HCT116 (cell line): ENCODE results near the gene PPP2CA. TPM values are rescaled to one million over a fixed set of nuclear protein-coding genes. Genes with fewer than 3 reads are reported as not detected.

ENCODE experiments used
- ATAC-seq: fragments of 200-7000 bp; cut with Tn5 transposase; 2 replicates; pipeline ENCODE4 v1.9.1; 2020; ENCODE audit warnings: mild to moderate bottlenecking, moderate library complexity
- BruUV-seq: library from RNA; stranded (reverse); fragments of 400-500 nt; replicated peaks from 2 replicates; lab custom pipeline; 2021; lab: Mats Ljungman, UMichigan
- CTCF ChIA-PET: fragments of 300-600 bp; sonication (Branson Sonifier 250); formaldehyde crosslinking; loops from one replicate; lab custom pipeline; 2021; ENCODE audit warnings: antibody characterized with exemption; lab: Charles Lee
- POLR2A ChIA-PET: fragments of 300-600, 350-600 bp; sonication (Branson Sonifier 250); formaldehyde crosslinking; loops from one replicate; lab custom pipeline; 2021; ENCODE audit warnings: antibody characterized with exemption; lab: Charles Lee
- RAD21 ChIA-PET, 2 experiments: fragments of 300-600 bp; sonication (Branson Sonifier 250); formaldehyde crosslinking; loops; one replicate each; lab custom pipeline; 2023; ENCODE audit warnings: low total read pairs in 2 of 2; ENCODE audit not compliant: uncharacterized antibody in 2 of 2, unreplicated experiment in 2 of 2, low non-redundant PET in 1 of 2; lab: Charles Lee
- DNase-seq: peaks from one replicate; pipeline ENCODE4 v3.0.0-alpha.2; 2010; ENCODE audit warnings: low read depth, low spot score
- H2AFZ ChIP-seq: fragments of 200-600 bp; shearing (Covaris generic), sonication (generic); 2 replicates; pipeline ENCODE4 v1.6.1; 2017; ENCODE audit warnings: low read depth, mixed run types, mixed read lengths, antibody characterized with exemption, low read length; ENCODE audit not compliant: poor library complexity, severe bottlenecking
- H3K27ac ChIP-seq: 2 replicates; pipeline ENCODE4 v1.5.1; 2012; ENCODE audit warnings: low read depth, low read length
- H3K27me3 ChIP-seq: fragments of 200-600 bp; sonication (generic); 2 replicates; pipeline ENCODE4 v1.6.1; 2016; ENCODE audit warnings: mixed run types, low read length, mixed read lengths; ENCODE audit not compliant: insufficient read depth
- H3K36me3 ChIP-seq, 2 experiments: fragments of 200-500 bp in 1 of 2; fragments of 200-600 bp in 1 of 2; sonication (Bioruptor generic) in 1 of 2; sonication (generic) in 1 of 2; 2 replicates each; pipeline versions ENCODE4 v1.5.1 to v1.6.1; 2014 to 2016; ENCODE audit warnings: low read length in 2 of 2, inconsistent platforms in 1 of 2, mixed read lengths in 1 of 2, mixed run types in 1 of 2; ENCODE audit not compliant: insufficient read depth in 2 of 2, control insufficient read depth in 1 of 2
- H3K4me1 ChIP-seq, 2 experiments: fragments of 200-600 bp in 1 of 2; sonication (generic) in 1 of 2; 2 replicates each; pipeline versions ENCODE4 v1.5.1 to v1.6.1; 2012 to 2017; ENCODE audit warnings: low read length in 2 of 2, inconsistent platforms in 1 of 2, mild to moderate bottlenecking in 1 of 2, mixed read lengths in 1 of 2, mixed run types in 1 of 2, moderate library complexity in 1 of 2; ENCODE audit not compliant: insufficient read depth in 2 of 2, control insufficient read depth in 1 of 2
- H3K4me2 ChIP-seq: fragments of 200-600 bp; sonication (generic); 2 replicates; pipeline ENCODE4 v1.6.1; 2017; ENCODE audit warnings: mixed run types, low read length, mixed read lengths
- H3K4me3 ChIP-seq, 2 experiments: fragments of 200-600 bp in 1 of 2; sonication (generic) in 1 of 2; replicated peaks in 1 of 2; 2 replicates each; pipeline ENCODE4 v1.5.1; 2011 to 2016; ENCODE audit warnings: low read length in 2 of 2, control low read depth in 1 of 2, low read depth in 1 of 2, mild to moderate bottlenecking in 1 of 2, mixed read lengths in 1 of 2, mixed run types in 1 of 2
- H3K79me2 ChIP-seq: fragments of 200-600 bp; sonication (generic); 2 replicates; pipeline ENCODE4 v1.6.1; 2017; ENCODE audit warnings: mild to moderate bottlenecking, mixed run types, low read length, moderate library complexity, mixed read lengths; ENCODE audit not compliant: insufficient read depth
- H3K9ac ChIP-seq: fragments of 200-600 bp; sonication (generic); 2 replicates; pipeline ENCODE4 v1.6.1; 2016; ENCODE audit warnings: low read length, mixed read lengths
- H3K9me2 ChIP-seq: fragments of 200-600 bp; sonication (generic), shearing (Covaris generic); 2 replicates; pipeline ENCODE4 v1.6.1; 2017; ENCODE audit warnings: mixed run types, mild to moderate bottlenecking, moderate library complexity; ENCODE audit not compliant: insufficient read depth
- H3K9me3 ChIP-seq, 2 experiments: fragments of 200-500 bp in 1 of 2; fragments of 200-600 bp in 1 of 2; sonication (Bioruptor generic) in 1 of 2; sonication (generic) in 1 of 2; 2 replicates each; pipeline ENCODE4 v1.6.1; 2014 to 2017; ENCODE audit warnings: low read length in 2 of 2, mixed read lengths in 2 of 2, inconsistent platforms in 1 of 2, low read depth in 1 of 2, mild to moderate bottlenecking in 1 of 2, mixed run types in 1 of 2, moderate library complexity in 1 of 2; ENCODE audit not compliant: control insufficient read depth in 1 of 2, insufficient read depth in 1 of 2
- H4K20me1 ChIP-seq: fragments of 200-600 bp; sonication (generic), shearing (Covaris generic); 2 replicates; pipeline ENCODE4 v1.6.1; 2017; ENCODE audit warnings: mixed run types, mild to moderate bottlenecking, moderate library complexity; ENCODE audit not compliant: insufficient read depth
- EZH2phosphoT487 ChIP-seq: fragments of 200-600 bp; IDR thresholded peaks from 2 replicates; pipeline ENCODE4 v1.6.1; 2018; ENCODE audit warnings: antibody characterized with exemption, borderline replicate concordance
- JUND ChIP-seq: IDR thresholded peaks from 2 replicates; pipeline ENCODE4 v1.6.1; 2012
- POLR2A ChIP-seq: IDR thresholded peaks from 2 replicates; pipeline ENCODE4 v1.7.0; 2011; ENCODE audit warnings: borderline replicate concordance; ENCODE audit not compliant: insufficient read depth, insufficient read length; ENCODE audit errors: extremely low read depth
- SP1 ChIP-seq: IDR thresholded peaks from 2 replicates; pipeline ENCODE4 v1.6.1; 2012; ENCODE audit warnings: low read depth
- SRF ChIP-seq: IDR thresholded peaks from 2 replicates; pipeline ENCODE4 v1.6.1; 2012; ENCODE audit warnings: low read depth
- intact Hi-C: fragments of 100-400 bp; cut with micrococcal nuclease; formaldehyde crosslinking; loops from 2 replicates; pipeline ENCODE4 v1.10.0; 2022
- total RNA-seq: library from RNA; stranded (reverse); gene quantifications from one replicate; pipeline ENCODE4 v1.2.1, GENCODE V29; 2021; ENCODE audit not compliant: unreplicated experiment
- TF ChIP-seq, protein P1 (sequence below): IDR thresholded peaks from 2 replicates; pipeline ENCODE4 v1.6.1; 2012; ENCODE audit warnings: low read depth
- TF ChIP-seq, protein P2 (sequence below), 3 experiments: fragments of 200-600 bp in 1 of 3; sonication (generic) in 1 of 3; IDR thresholded peaks in 2 of 3; conservative IDR thresholded peaks in 1 of 3; 2 replicates each; pipeline ENCODE4 v1.5.1; 2012 to 2017; ENCODE audit warnings: low read depth in 2 of 3, low read length in 2 of 3, antibody characterized with exemption in 1 of 3, borderline replicate concordance in 1 of 3, control low read depth in 1 of 3, mild to moderate bottlenecking in 1 of 3, mixed read lengths in 1 of 3, mixed run types in 1 of 3, moderate library complexity in 1 of 3; ENCODE audit not compliant: insufficient read depth in 1 of 3

The PPP2CA gene
- total RNA-seq, 1 experiment from 2014 or later = 167 TPM

- CTCF ChIA-PET = no interaction called here
- Histone ChIP-seq H3K4me3 (no peak overlapping the region), H3K27me3 (no peaks in the 10 kb centered on the region), H3K4me1 (peaks cover 8 to 25% of the 10 kb centered on the region in 2 experiments), H3K27ac (no peak overlapping the region), H3K9ac (no peak overlapping the region), H4K20me1 (peaks cover 64% of the 10 kb centered on the region), H3K4me2 (no peak overlapping the region), H3K9me3 (0 out of 4 replicates have a peak, but pooled peaks cover 0 to 7% of the 10 kb centered on the region in 2 experiments), H3K36me3 (peaks cover 2 to 15% of the 10 kb centered on the region in 2 experiments; a peak in 1 of 4 replicates), H3K79me2 (peaks cover 100% of the 10 kb centered on the region), H3K9me2 (no peaks in the 10 kb centered on the region), H2AFZ (no peak overlapping the region)
- no peak for ATAC-seq
- RAD21 ChIA-PET = no interaction called here
- BruUV-seq = no TSS peak
- POLR2A ChIA-PET = interaction anchor here (0.8 kb wide), 1 partner anchor 34 kb away, joined by 3 read pairs; no protein-coding TSS in a partner anchor
- DNase-seq = no peak
- no peak for TF ChIP-seq POLR2A
- TF ChIP-seq SP1 = no peak
- TF ChIP-seq, protein P1, sequence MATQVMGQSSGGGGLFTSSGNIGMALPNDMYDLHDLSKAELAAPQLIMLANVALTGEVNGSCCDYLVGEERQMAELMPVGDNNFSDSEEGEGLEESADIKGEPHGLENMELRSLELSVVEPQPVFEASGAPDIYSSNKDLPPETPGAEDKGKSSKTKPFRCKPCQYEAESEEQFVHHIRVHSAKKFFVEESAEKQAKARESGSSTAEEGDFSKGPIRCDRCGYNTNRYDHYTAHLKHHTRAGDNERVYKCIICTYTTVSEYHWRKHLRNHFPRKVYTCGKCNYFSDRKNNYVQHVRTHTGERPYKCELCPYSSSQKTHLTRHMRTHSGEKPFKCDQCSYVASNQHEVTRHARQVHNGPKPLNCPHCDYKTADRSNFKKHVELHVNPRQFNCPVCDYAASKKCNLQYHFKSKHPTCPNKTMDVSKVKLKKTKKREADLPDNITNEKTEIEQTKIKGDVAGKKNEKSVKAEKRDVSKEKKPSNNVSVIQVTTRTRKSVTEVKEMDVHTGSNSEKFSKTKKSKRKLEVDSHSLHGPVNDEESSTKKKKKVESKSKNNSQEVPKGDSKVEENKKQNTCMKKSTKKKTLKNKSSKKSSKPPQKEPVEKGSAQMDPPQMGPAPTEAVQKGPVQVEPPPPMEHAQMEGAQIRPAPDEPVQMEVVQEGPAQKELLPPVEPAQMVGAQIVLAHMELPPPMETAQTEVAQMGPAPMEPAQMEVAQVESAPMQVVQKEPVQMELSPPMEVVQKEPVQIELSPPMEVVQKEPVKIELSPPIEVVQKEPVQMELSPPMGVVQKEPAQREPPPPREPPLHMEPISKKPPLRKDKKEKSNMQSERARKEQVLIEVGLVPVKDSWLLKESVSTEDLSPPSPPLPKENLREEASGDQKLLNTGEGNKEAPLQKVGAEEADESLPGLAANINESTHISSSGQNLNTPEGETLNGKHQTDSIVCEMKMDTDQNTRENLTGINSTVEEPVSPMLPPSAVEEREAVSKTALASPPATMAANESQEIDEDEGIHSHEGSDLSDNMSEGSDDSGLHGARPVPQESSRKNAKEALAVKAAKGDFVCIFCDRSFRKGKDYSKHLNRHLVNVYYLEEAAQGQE = no peak
- TF ChIP-seq, protein P2, sequence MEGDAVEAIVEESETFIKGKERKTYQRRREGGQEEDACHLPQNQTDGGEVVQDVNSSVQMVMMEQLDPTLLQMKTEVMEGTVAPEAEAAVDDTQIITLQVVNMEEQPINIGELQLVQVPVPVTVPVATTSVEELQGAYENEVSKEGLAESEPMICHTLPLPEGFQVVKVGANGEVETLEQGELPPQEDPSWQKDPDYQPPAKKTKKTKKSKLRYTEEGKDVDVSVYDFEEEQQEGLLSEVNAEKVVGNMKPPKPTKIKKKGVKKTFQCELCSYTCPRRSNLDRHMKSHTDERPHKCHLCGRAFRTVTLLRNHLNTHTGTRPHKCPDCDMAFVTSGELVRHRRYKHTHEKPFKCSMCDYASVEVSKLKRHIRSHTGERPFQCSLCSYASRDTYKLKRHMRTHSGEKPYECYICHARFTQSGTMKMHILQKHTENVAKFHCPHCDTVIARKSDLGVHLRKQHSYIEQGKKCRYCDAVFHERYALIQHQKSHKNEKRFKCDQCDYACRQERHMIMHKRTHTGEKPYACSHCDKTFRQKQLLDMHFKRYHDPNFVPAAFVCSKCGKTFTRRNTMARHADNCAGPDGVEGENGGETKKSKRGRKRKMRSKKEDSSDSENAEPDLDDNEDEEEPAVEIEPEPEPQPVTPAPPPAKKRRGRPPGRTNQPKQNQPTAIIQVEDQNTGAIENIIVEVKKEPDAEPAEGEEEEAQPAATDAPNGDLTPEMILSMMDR (IDR thresholded peaks at IDR 0.05 in 2 of 3, conservative IDR thresholded peaks at IDR 0.05 in 1 of 3; ENCODE audit: borderline replicate concordance in 1 of 3, insufficient read depth in 1 of 3, low read depth in 2 of 3, low read length in 2 of 3) = no peak
- no peak for TF ChIP-seq EZH2phosphoT487
- TF ChIP-seq SRF = no peak
- TF ChIP-seq JUND = no peak
- intact Hi-C loops = no loop called here
Measured at GRCh38 chr5:134209477-134210245, 16.2 kb downstream of the PPP2CA start.
